ENCODE results near the gene PIR. TPM values are rescaled to one million over a fixed set of nuclear protein-coding genes. Genes with fewer than 3 reads are reported as not detected.

PIR gene
- total RNA-seq, 1 donor from 2014 or later: 13.0 TPM

DNA sequence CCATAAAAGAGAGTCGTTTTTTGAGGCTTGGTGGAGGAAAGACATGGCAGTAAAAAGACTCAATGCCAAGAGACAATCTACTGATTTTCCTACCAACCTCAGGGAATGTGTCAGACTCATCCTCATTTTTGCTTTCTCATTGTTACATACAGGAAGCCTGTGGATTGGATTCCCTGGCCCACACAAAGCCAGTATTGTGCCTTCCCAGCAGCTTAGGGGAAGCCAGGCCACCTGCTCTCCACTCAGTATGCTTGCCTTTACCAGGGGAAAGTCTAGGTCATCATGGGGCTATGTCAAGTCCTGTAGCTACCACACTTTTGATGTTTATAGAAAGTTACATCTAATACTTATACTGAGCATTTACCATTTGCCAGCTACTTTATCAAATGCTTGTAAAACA is 18.4 kb upstream of the PIR start:
- no peak for DNase-seq
- no peak overlapping the region for H3K4me3 ChIP-seq
- H3K9me3 ChIP-seq (replicated peaks): no peaks in the 10 kb centered on the region
- intact Hi-C loops (cut with micrococcal nuclease): no loop called here
- TF ChIP-seq, protein P1, sequence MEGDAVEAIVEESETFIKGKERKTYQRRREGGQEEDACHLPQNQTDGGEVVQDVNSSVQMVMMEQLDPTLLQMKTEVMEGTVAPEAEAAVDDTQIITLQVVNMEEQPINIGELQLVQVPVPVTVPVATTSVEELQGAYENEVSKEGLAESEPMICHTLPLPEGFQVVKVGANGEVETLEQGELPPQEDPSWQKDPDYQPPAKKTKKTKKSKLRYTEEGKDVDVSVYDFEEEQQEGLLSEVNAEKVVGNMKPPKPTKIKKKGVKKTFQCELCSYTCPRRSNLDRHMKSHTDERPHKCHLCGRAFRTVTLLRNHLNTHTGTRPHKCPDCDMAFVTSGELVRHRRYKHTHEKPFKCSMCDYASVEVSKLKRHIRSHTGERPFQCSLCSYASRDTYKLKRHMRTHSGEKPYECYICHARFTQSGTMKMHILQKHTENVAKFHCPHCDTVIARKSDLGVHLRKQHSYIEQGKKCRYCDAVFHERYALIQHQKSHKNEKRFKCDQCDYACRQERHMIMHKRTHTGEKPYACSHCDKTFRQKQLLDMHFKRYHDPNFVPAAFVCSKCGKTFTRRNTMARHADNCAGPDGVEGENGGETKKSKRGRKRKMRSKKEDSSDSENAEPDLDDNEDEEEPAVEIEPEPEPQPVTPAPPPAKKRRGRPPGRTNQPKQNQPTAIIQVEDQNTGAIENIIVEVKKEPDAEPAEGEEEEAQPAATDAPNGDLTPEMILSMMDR (IDR thresholded peaks at IDR 0.05; ENCODE audit: borderline replicate concordance): no peak
- no peaks in the 10 kb centered on the region for H3K4me1 ChIP-seq
- no peak overlapping the region for H3K27ac ChIP-seq (replicated peaks)
- H3K36me3 ChIP-seq: no peaks in the 10 kb centered on the region
- H3K27me3 ChIP-seq (ENCODE audit: low read depth): no peaks in the 10 kb centered on the region

DNA sequence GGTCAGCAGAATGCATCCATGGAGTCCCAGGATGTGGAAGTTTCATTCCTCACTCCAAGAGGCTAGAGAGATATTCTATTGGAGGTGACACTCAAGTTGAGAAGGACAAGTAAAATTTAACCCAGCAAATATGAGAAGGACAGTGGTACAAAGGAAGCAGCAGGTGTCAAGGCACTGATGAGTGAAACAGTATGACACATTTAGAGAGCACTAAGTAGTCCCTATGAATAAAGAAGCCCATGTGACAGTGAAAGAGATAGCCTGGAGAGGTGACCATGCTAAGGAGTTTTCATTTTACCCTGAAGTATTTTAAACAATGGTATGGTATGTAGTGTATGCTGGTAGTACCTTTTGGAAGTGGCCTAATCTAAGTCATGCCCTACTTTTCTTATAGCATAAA is 16.7 kb upstream of the PIR start:
- no peaks in the 10 kb centered on the region for H3K9me3 ChIP-seq (replicated peaks)
- no peak overlapping the region for H3K27ac ChIP-seq (replicated peaks)
- intact Hi-C loops (cut with micrococcal nuclease): no loop called here

DNA sequence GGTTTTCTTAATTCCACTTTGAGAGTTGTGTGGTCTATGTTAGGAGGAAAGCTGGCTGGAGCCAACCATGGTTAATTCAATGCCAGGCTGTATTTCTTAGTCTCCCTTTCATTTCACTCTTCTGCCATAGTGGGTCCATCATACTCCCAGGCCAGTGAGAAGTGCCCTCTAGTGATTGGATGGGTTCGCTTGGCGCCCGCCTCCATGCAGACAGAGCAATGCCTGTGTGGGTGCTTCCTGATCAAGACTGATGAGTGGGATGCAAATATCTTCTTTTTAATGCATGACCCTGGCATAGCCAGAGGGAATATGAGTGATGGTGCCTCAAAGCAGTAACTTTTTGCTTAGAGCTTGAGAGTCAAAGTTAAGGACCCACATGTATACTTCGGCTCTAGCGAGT is 13.9 kb upstream of the PIR start:
- H3K27ac ChIP-seq (replicated peaks): no peak overlapping the region
- intact Hi-C loops (cut with micrococcal nuclease): no loop called here
- no peaks in the 10 kb centered on the region for H3K4me1 ChIP-seq
- H3K4me3 ChIP-seq: no peak overlapping the region
- no peaks in the 10 kb centered on the region for H3K9me3 ChIP-seq (replicated peaks)
- no peak for DNase-seq
- H3K27me3 ChIP-seq (ENCODE audit: low read depth): no peaks in the 10 kb centered on the region
- TF ChIP-seq, protein P1 (IDR thresholded peaks at IDR 0.05; ENCODE audit: borderline replicate concordance): no peak
- H3K36me3 ChIP-seq: no peaks in the 10 kb centered on the region

More for the DNA sequence above, 16.7 kb upstream of the PIR start:
- H3K27me3 ChIP-seq (ENCODE audit: low read depth): no peaks in the 10 kb centered on the region
- TF ChIP-seq, protein P1 (IDR thresholded peaks at IDR 0.05; ENCODE audit: borderline replicate concordance): no peak
- H3K36me3 ChIP-seq: no peaks in the 10 kb centered on the region
- no peak for DNase-seq
- H3K4me1 ChIP-seq: no peaks in the 10 kb centered on the region
- no peak overlapping the region for H3K4me3 ChIP-seq

DNA sequence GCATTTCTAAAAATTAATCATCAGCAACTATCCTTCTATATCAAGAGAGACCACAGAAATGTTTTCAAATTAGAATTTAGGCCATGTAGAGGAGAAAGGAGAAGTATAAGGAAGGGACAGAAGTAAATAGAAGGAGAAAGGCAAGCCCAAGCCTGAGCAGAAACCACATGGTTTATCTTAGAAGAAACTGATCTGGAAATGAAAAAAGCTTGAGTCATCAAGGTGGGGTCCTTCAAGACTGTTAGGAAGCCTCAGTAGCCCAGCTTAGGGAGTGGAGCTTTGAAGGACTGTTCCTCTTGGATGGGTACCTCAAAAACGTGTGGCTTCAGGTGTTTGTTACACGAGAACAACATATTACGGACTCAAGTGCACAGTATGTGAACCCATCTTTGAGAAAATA is 12.0 kb upstream of the PIR start:
- Histone ChIP-seq H3K27me3 (ENCODE audit: low read depth) (no peaks in the 10 kb centered on the region), H3K36me3 (no peaks in the 10 kb centered on the region), H3K4me3 (no peak overlapping the region), H3K9me3 (replicated peaks) (no peaks in the 10 kb centered on the region), H3K4me1 (no peaks in the 10 kb centered on the region), H3K27ac (replicated peaks) (no peak overlapping the region)
- no peak for DNase-seq
- intact Hi-C loops (cut with micrococcal nuclease): no loop called here
- TF ChIP-seq, protein P1 (IDR thresholded peaks at IDR 0.05; ENCODE audit: borderline replicate concordance): no peak

DNA sequence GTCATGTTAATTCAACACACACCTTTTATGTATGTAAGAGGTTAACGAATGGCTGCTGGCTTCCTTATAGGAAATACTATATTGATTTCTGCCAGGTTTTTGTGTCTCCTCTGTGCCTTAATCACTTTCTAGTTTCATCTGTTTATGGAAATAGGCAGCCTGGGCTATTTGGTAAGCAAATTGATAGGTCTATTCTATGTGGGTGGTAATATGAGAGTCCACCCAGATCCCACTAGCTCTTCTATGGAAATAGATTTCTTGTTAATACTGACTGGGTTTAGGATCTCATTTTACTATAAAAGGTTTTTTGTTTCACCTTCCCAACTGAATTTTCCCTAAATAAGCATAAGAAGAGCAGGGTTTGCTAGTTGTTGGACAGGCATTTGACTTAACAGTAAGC is 11.5 kb upstream of the PIR start:
- Histone ChIP-seq H3K4me3 (no peak overlapping the region), H3K9me3 (replicated peaks) (no peaks in the 10 kb centered on the region), H3K4me1 (no peaks in the 10 kb centered on the region), H3K27ac (replicated peaks) (no peak overlapping the region), H3K27me3 (ENCODE audit: low read depth) (no peaks in the 10 kb centered on the region), H3K36me3 (no peaks in the 10 kb centered on the region)
- intact Hi-C loops (cut with micrococcal nuclease): no loop called here
- TF ChIP-seq, protein P1 (IDR thresholded peaks at IDR 0.05; ENCODE audit: borderline replicate concordance): no peak
- no peak for DNase-seq

DNA sequence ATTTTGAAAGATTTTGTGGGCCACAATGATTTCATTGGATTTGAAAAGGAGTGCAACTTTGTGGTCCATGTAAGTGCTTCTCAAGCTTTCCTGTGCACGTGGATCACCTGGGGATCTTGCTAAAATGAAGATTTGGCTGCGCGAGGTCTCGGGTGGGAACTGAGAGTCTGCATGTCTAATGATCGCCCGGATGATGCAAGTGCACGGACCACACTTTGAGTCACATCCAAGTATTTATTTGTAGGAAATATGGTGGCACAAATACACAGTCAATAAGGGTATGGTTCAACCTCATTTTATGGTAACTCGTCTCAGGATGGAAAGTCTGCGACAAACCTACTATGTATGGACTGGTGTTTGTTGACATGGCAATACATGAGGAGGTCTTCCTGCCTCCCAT is 8.4 kb upstream of the PIR start:
- Histone ChIP-seq H3K36me3 (no peaks in the 10 kb centered on the region), H3K4me3 (no peak overlapping the region), H3K27me3 (ENCODE audit: low read depth) (no peaks in the 10 kb centered on the region), H3K27ac (replicated peaks) (no peak overlapping the region), H3K4me1 (no peaks in the 10 kb centered on the region), H3K9me3 (replicated peaks) (no peaks in the 10 kb centered on the region)
- no peak for DNase-seq
- TF ChIP-seq, protein P1 (IDR thresholded peaks at IDR 0.05; ENCODE audit: borderline replicate concordance): no peak
- intact Hi-C loops (cut with micrococcal nuclease): no loop called here

Measured in left ventricle myocardium inferior (tissue), 1 donor.